Hepatocyte (in vitro differentiated cells): ENCODE results near the gene HPS4. TPM values are rescaled to one million over a fixed set of nuclear protein-coding genes. Genes with fewer than 3 reads are reported as not detected.

Source experiments
- DNase-seq: peaks from one replicate; pipeline ENCODE4 v3.0.0-alpha.2; 2016; ENCODE audit warnings: low spot score
- H2AFZ ChIP-seq: fragments of 200-600 bp; sonication (generic); 2 replicates; pipeline ENCODE4 v1.6.0; 2016; ENCODE audit warnings: antibody characterized with exemption, mild to moderate bottlenecking
- H3K27ac ChIP-seq: fragments of 200-600 bp; sonication (generic); 2 replicates; pipeline ENCODE4 v1.5.1; 2016; ENCODE audit warnings: mild to moderate bottlenecking
- H3K27me3 ChIP-seq: fragments of 200-600 bp; sonication (generic); 2 replicates; pipeline ENCODE4 v1.6.1; 2016
- H3K36me3 ChIP-seq: fragments of 200-600 bp; sonication (generic); replicated peaks from 2 replicates; pipeline ENCODE4 v1.5.1; 2016; ENCODE audit warnings: low read depth; ENCODE audit not compliant: insufficient read depth
- H3K4me1 ChIP-seq: fragments of 200-600 bp; sonication (generic); 2 replicates; pipeline ENCODE4 v1.5.1; 2016; ENCODE audit warnings: mild to moderate bottlenecking, moderate library complexity; ENCODE audit not compliant: insufficient read depth
- H3K4me2 ChIP-seq: fragments of 200-600 bp; sonication (generic); 2 replicates; pipeline ENCODE4 v1.6.0; 2016
- H3K4me3 ChIP-seq: fragments of 200-600 bp; sonication (generic); 2 replicates; pipeline ENCODE4 v1.5.1; 2016; ENCODE audit warnings: mild to moderate bottlenecking
- H3K79me2 ChIP-seq: fragments of 200-600 bp; sonication (generic); 2 replicates; pipeline ENCODE4 v1.6.0; 2017; ENCODE audit warnings: mild to moderate bottlenecking
- H3K9me2 ChIP-seq: fragments of 200-600 bp; sonication (generic); replicated peaks from 2 replicates; pipeline ENCODE4 v1.6.0; 2017; ENCODE audit warnings: mild to moderate bottlenecking; ENCODE audit not compliant: insufficient read depth
- H3K9me3 ChIP-seq: fragments of 200-600 bp; sonication (generic); 2 replicates; pipeline ENCODE4 v1.5.1; 2016; ENCODE audit warnings: low read depth, mild to moderate bottlenecking
- H4K20me1 ChIP-seq: fragments of 200-600 bp; sonication (generic); 2 replicates; pipeline ENCODE4 v1.6.0; 2016; ENCODE audit warnings: mild to moderate bottlenecking; ENCODE audit not compliant: insufficient read depth, poor library complexity, severe bottlenecking
- CTCF ChIP-seq: fragments of 200-600 bp; sonication (generic); IDR thresholded peaks from 2 replicates; pipeline ENCODE4 v1.5.1; 2016; ENCODE audit warnings: antibody characterized with exemption, mild to moderate bottlenecking; ENCODE audit not compliant: poor library complexity
- EZH2 ChIP-seq: fragments of 200-600 bp; sonication (generic); IDR thresholded peaks from 2 replicates; pipeline ENCODE4 v1.6.1; 2016; ENCODE audit warnings: antibody characterized with exemption, mild to moderate bottlenecking, borderline replicate concordance
- EZH2phosphoT487 ChIP-seq: fragments of 200-600 bp; sonication (generic); IDR thresholded peaks from one replicate; pipeline ENCODE4 v1.6.1; 2018; ENCODE audit warnings: antibody characterized with exemption, mild to moderate bottlenecking, low read depth, moderate library complexity; ENCODE audit not compliant: unreplicated experiment, severe bottlenecking
- WGBS: methylation state at CpG from one replicate; pipeline ENCODE4 v1.1.6; 2016; ENCODE audit warnings: low lambda C conversion rate; ENCODE audit errors: missing lambda C conversion rate; 5-methylcytosine and 5-hydroxymethylcytosine counted together
- polyA plus RNA-seq: library from polyadenylated mRNA; unstranded; fragments of >200 nt; fragmentation: Nextera tagmentation; extraction: Ambion mirVana; gene quantifications from 2 replicates; pipeline ENCODE4 v1.2.1, GENCODE V29; 2016
- total RNA-seq: library from RNA; depleted of rRNA; stranded (reverse); fragments of >200 nt; gene quantifications from 2 replicates; pipeline ENCODE4 v1.2.3, GENCODE V29; 2014

Gene HPS4
- total and polyA plus RNA-seq, 2 experiments from 2014 or later = 20.2 to 36.7 TPM

GRCh38 chr22:26514419-26515161 is 31.0 kb upstream of the HPS4 start:
- Histone ChIP-seq H3K79me2 (peaks cover 28% of the 10 kb centered on the region), H3K4me1 (peaks cover 9% of the 10 kb centered on the region), H2AFZ (no peak overlapping the region), H3K36me3 (no peaks in the 10 kb centered on the region), H4K20me1 (no peaks in the 10 kb centered on the region), H3K4me3 (no peak overlapping the region), H3K27ac (no peak overlapping the region), H3K9me3 (no peaks in the 10 kb centered on the region), H3K27me3 (no peaks in the 10 kb centered on the region), H3K4me2 (peak overlapping the region; percentile 91), H3K9me2 (no peaks in the 10 kb centered on the region)
- no peak for DNase-seq
- 94% methylated on average over 12 of the region's 12 CpGs for WGBS
- TF ChIP-seq CTCF (no peak), EZH2phosphoT487 (no peak), EZH2 (no peak)

- Histone ChIP-seq H3K27ac (peak overlapping the region; percentile 61), H3K27me3 (no peaks in the 10 kb centered on the region), H3K36me3 (no peaks in the 10 kb centered on the region), H4K20me1 (no peaks in the 10 kb centered on the region), H3K79me2 (peaks cover 28% of the 10 kb centered on the region), H3K4me2 (peak overlapping the region; percentile 91), H3K4me3 (no peak overlapping the region), H3K9me2 (no peaks in the 10 kb centered on the region), H3K9me3 (no peaks in the 10 kb centered on the region), H3K4me1 (peaks cover 9% of the 10 kb centered on the region), H2AFZ (no peak overlapping the region)
- no peak for TF ChIP-seq CTCF
- no peak for TF ChIP-seq EZH2
- no peak for TF ChIP-seq EZH2phosphoT487
- DNase-seq = no peak
- 47% methylated on average over 1 of the region's 1 CpG for WGBS
Measured at GRCh38 chr22:26513838-26514237, 30.3 kb upstream of the HPS4 start.

- H3K79me2 ChIP-seq = peaks cover 28% of the 10 kb centered on the region
- H3K27me3 ChIP-seq = no peaks in the 10 kb centered on the region
- peak; percentile 96 for DNase-seq
- H3K9me3 ChIP-seq = no peaks in the 10 kb centered on the region
- WGBS = 2% methylated on average over 40 of the region's 40 CpGs
- H3K4me1 ChIP-seq = peaks cover 9% of the 10 kb centered on the region
- TF ChIP-seq EZH2 (no peak), CTCF (no peak), EZH2phosphoT487 (no peak)
- no peaks in the 10 kb centered on the region for H3K36me3 ChIP-seq
- peak within 1 kb of the TSS; percentile 87 for H2AFZ ChIP-seq
- H3K27ac ChIP-seq = peak within 1 kb of the TSS; percentile 61
- H4K20me1 ChIP-seq = no peaks in the 10 kb centered on the region
- H3K4me3 ChIP-seq = peak within 1 kb of the TSS; percentile 64
- no peaks in the 10 kb centered on the region for H3K9me2 ChIP-seq
- peak within 1 kb of the TSS; percentile 91 for H3K4me2 ChIP-seq
Measured at GRCh38 chr22:26512149-26512793, 28.7 kb upstream of the HPS4 start, which contains the start of gene TFIP11. Gene TFIP11, minus strand, starts transcription at chr22:26512473. Its CDS starts 2,201 bp downstream, at chr22:26510272.
